AG10803 (cell line): ENCODE data around the gene DNASE1L2.

Experiments
- DNase-seq: peaks from one replicate; pipeline ENCODE4 v3.0.0; 2010; ENCODE audit warnings: low read depth
- H3K4me3 ChIP-seq: 2 replicates; pipeline ENCODE4 v1.5.1; 2011; ENCODE audit warnings: mild to moderate bottlenecking, low read length, control low read depth
- TF ChIP-seq, protein P1 (sequence below): conservative IDR thresholded peaks from 2 replicates; pipeline ENCODE4 v1.5.1; 2011; ENCODE audit warnings: mild to moderate bottlenecking, low read length, control low read depth, inconsistent platforms

DNASE1L2 gene

DNA sequence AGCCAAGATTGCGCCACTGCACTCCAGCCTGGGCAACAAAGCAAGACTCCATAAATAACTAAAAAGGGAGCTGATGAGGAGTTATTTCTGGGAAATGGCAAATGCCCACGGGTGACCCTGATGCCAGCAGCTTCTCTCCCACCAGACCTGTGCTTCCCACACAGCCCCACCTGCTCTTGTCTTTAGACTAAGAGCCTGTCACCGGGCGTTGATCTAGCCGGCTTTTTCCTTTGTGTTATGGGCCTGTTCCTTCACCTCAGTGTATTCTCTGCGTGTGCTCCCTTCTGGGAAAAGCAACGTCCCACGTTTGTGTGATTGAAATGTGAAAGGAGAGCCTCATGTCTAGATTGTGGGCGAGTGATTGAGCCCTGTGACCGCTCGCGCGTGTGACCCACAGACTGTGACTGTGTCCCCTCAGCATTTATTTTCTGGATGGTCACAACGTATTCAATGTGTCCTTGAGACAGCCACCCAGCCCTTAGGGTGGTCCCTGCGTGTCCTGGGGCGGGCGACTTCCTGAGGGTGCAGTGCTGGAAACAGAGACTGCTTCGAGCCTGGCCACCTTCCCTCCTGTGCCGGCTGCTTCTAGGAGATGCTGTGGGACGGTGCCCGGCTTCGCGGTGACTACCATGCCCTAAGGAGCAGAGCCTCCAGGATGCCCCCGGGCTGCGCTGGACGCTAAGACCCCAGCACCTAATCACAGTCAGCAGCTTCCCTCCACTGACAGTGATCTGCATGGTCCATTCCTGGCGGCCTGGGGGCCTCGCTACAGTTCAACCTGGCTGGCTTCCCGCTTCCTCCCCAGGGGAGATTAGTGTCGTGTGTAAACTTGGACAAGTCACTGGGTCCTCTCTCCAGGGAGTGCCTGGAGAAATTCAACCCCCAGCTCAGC is 39.5 kb downstream of the DNASE1L2 start:
- no peak overlapping the region for H3K4me3 ChIP-seq
- TF ChIP-seq, protein P1, sequence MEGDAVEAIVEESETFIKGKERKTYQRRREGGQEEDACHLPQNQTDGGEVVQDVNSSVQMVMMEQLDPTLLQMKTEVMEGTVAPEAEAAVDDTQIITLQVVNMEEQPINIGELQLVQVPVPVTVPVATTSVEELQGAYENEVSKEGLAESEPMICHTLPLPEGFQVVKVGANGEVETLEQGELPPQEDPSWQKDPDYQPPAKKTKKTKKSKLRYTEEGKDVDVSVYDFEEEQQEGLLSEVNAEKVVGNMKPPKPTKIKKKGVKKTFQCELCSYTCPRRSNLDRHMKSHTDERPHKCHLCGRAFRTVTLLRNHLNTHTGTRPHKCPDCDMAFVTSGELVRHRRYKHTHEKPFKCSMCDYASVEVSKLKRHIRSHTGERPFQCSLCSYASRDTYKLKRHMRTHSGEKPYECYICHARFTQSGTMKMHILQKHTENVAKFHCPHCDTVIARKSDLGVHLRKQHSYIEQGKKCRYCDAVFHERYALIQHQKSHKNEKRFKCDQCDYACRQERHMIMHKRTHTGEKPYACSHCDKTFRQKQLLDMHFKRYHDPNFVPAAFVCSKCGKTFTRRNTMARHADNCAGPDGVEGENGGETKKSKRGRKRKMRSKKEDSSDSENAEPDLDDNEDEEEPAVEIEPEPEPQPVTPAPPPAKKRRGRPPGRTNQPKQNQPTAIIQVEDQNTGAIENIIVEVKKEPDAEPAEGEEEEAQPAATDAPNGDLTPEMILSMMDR: no peak
- no peak for DNase-seq

DNA sequence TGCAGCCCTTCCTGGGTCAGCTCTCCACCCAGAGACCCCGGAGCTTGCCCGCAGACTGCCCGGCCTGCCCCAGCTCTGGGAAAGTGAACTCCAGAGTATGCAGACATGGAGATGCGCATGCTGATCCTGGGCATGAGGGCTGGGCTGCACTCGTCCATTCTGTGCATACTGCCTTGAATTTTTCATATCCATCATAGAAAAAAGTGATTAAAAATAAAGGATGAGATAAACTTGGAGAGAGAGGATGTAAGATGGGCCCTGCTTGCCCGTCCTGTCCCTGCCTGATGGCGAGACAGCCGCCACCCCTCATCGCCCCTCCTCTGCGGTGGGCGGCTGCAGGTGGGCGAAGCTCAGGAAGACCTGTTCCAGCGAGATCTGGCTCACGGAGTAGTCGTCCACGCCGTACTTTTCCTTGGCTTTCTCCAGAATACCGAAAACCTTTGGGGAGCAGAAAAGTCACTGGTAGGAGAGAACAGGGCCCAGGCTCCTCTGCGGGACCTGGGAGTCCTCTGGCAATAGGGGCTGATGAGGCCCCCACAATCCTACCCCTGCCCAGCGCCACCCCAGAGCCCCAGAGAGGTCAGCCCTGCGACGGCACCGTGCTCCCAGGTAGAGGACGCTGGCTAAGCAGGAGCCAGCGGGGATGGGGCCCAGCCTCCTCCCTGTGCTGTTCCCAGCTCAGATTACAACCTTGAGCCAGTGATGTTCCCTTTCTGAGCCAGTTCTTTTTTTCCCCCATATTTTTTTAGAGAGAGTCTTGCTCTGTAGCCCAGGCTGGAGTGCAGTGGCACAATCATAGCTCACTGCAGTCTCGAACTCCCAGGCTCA is 40.3 kb downstream of the DNASE1L2 start:
- TF ChIP-seq, protein P1: no peak
- DNase-seq: no peak

DNA sequence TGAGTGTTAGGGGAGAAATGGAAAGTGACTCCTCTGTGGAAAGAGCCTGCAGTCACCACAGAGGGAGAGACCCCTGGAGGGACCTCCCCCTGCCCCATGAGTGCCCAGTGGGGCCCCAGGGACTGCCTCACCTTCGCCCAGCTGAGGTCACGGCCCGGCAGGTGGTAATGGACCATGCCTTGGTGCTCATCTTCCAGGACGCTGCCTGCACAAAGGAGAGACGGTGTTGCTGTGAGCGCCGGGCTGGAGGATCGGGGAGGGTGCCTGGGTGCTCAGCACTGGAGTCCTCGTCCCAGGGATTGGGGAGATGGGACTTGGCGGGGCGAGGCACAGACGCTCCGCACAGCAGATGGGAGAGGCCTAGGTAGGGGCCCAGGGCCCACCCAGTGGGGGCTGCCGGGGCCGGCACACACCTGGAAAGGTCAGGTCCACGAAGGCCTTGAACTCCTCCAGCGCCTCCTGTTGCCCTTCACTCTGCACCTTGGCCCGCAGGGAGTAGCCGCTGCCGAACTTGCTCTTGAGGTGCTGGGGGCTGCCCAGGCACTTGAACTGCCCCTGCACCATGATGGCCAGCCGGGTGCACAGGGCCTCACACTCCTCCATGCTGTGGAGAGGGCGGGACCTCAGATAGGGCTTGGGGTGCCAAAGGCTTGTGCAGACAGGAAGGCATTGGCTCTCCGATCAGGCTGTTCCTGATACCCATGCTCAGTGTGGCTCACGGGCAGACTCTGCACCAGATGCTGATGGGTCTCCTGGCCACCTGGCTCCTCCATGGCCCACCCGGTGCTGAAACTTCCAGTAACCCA is 41.4 kb downstream of the DNASE1L2 start:
- TF ChIP-seq, protein P1: no peak
- DNase-seq: no peak

More for the DNA sequence above, 40.3 kb downstream of the DNASE1L2 start:
- H3K4me3 ChIP-seq: no peak overlapping the region

DNA sequence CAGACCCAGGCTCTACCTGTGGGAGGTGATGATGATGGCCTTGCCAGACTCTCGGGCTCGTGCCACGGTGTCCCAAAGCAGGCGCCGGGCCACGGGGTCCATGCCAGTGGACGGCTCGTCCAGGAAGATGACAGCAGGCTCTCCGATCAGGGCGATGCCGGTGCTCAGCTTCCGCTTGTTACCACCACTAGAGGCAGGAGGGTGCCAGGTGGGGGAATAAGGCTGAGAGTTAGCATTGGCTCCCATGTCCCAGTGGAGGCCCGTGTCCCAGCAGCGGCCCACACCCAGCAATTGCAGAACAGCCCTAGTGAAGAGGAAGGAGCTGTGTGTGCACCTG is 42.0 kb downstream of the DNASE1L2 start:
- H3K4me3 ChIP-seq: no peak overlapping the region
- TF ChIP-seq, protein P1: no peak
- no peak for DNase-seq

More for the DNA sequence above, 41.4 kb downstream of the DNASE1L2 start:
- H3K4me3 ChIP-seq: no peak overlapping the region

DNA sequence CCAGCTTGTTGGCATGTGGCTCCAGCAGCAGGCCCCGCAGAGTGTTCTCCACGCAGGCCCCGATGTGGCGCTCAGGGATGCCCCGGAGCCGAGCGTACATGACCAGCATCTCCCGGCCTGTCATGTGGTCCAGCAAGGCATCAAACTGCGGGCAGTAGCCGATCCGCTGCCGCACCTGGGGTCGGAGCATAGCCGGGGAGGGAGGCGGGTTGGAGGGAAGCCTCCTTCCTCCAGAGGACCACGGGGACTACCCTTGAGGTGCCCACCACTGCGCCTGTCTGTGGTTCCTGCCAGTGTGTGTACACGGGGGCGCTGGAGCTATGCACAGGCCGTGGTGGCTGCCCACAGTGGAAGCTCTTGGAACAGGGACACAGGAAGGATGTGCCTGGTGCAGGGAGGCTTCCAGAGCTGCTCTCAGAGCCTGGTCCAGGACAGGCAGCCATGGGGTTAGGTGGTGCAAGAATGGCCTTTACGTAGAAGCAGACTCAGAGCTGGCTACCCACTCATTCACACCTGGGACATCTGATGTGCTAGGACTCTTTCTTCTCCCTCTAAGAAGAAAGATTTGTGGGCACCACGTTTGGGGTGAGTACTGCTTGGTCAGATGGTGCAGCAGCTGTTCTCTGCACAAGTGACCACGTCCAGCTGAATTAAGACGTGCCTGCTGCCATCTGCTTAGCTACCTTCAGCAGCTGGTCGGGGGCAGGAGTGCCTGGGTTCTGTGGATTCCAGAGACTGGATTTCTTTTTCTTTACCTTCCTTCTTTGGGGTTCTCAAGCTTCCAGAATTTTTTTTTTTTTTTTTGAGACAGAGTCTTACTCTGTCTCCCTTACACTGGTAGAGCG is 42.9 kb downstream of the DNASE1L2 start:
- no peak for DNase-seq
- no peak overlapping the region for H3K4me3 ChIP-seq
- TF ChIP-seq, protein P1: no peak

DNA sequence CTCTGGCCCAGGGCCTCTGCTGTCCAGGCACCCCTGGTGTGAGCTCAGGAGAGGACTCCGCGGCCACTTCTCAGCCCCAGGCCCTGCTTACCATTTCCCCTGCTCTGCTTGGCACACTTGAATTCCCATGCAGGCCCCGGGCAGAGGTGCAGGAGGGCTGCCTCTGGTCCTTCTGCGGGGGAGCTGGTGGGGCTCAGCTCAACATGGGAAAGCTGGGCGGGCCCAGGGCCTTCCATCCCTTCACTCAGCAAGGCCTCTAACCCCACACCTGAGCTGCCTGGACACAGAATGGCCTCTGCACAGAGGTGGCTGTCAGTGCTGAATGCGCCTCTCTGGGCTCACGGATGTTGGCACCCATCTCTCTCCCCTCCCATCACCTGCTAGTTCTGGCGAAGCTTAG is 44.2 kb downstream of the DNASE1L2 start:
- H3K4me3 ChIP-seq: no peak overlapping the region
- no peak for DNase-seq
- TF ChIP-seq, protein P1: no peak
